PFSK-1 (cell line): ENCODE results near the gene KSR1.

Source experiments
- POLR2AphosphoS5 ChIP-seq: IDR thresholded peaks from 2 replicates; pipeline ENCODE4 v1.6.1; 2012; ENCODE audit warnings: low read depth, mild to moderate bottlenecking, control low read depth, low read length, moderate library complexity
- SIN3A ChIP-seq: IDR thresholded peaks from 2 replicates; pipeline ENCODE4 v1.6.1; 2012; ENCODE audit warnings: mild to moderate bottlenecking, low read length, moderate library complexity, borderline replicate concordance; ENCODE audit not compliant: insufficient read depth
- TAF1 ChIP-seq: IDR thresholded peaks from 2 replicates; pipeline ENCODE4 v1.6.1; 2012; ENCODE audit warnings: low read length, control low read depth, borderline replicate concordance; ENCODE audit not compliant: insufficient read depth

DNA sequence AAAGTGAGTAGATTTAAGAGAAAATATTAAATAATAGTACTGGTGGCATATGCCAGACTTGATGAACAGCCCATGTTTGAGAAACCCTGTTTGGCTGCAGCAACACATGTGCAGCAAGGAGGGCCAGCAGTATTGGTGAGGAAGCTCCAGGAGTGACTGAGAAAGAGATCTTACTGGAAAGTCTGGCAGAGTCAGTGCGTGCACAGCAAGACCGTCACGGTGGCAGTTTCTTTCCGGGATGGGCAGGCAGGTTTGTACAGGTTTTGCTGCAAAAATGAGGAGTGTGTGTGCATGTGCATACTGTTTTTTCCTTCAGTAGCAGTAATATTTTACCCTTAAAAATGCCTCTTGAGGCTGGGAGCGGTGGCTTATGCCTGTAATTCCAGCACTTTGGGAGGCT, 41.4 kb downstream of the KSR1 start:
- TF ChIP-seq POLR2AphosphoS5 (no peak), TAF1 (no peak), SIN3A (no peak)
